HG02970 (cell line): ENCODE results near the gene ZNF716.
"Not testable (repeated sequence)": the region's sequence is repeated elsewhere in the genome, so short reads cannot be mapped to it uniquely, and the experiment has no call there.

ENCODE experiments used
- ATAC-seq: cut with Tn5 transposase; IDR thresholded peaks from one replicate; pipeline ENCODE4 v1.9.1; 2021; ENCODE audit warnings: mild to moderate bottlenecking, moderate library complexity, moderate number of reproducible peaks; ENCODE audit not compliant: unreplicated experiment, low FRiP score

The ZNF716 gene

GRCh38 chr7:57449904-57450303 is at the start of gene ZNF716:
Gene ZNF716, plus strand, starts transcription at chr7:57450177. Its CDS starts 112 bp downstream, at chr7:57450289.
- no peak for ATAC-seq

- ATAC-seq: no peak
Observed at GRCh38 chr7:57400531-57401155, 49.3 kb upstream of the ZNF716 start.

GRCh38 chr7:57403051-57403450 is 46.9 kb upstream of the ZNF716 start:
- not testable (repeated sequence) for ATAC-seq

DNA sequence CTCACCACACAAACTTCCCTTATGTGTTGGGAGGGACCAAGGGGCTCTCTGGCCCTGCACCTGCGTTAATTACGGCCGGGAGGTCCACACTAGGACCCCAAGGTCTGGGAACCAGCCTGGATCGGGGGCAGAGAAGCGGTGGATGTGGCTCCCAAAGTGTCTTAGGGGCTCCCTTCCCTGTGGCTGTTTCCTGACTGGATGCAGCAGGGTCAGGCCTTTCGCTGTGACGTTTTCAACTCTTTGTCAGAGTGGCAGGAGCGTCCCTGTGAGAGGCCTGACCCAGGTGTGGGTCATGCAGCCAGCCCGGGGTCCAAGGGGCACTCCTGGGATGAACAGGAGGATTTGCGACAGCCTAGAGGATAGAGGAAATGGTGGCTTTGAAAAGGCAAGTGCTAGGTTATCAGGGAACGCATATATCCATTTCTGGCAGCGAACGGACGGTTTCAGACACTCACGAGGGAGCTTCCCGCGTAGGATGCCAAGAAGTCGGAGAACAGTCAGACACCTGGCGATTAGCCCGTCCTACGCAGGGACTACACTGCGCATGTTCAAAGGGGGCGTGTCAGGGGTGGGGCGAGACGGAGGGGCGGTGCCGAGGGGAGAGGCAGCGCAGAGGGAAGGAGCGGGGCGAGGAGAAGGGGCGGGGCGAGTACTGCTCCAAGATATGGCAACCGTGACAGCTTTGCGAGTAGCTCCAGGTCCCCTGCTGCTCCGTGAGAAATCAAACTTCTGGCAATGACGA is 46.2 kb upstream of the ZNF716 start:
- no peak for ATAC-seq

DNA sequence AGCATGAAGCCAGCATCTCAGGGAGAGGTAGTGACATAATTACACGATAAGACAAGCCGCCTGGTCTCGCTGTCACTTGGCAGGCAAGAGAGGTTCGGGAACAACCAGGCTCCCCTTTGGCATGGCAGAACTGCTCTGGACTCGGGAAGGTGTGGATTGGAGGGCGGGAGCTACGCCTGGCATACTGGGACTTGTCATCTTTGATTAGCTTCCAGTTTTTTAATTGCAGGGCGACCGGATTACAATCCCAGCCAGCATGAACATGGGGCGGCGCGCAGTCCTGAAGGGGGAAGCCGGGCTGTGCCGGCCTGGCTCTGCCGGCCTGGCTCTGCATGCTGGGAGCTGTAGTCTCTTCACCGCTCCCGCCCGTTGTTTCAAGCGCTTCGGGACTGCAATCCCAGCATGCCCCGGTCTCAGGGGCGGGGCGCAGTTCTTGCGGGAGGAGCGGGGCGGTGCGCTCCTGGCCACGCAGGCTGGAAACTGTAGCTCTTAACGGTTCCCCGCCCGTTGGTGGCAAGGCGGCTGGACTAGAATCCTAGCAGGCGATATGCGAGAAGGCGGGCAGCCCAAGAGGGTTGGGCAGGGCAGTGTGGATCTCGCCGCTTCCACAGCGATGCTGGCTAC is 45.5 kb upstream of the ZNF716 start:
- no peak for ATAC-seq

GRCh38 chr7:57404967-57405421 is 45.0 kb upstream of the ZNF716 start:
- no peak for ATAC-seq

- ATAC-seq: no peak
Observed at GRCh38 chr7:57407125-57407524, 42.9 kb upstream of the ZNF716 start.

DNA sequence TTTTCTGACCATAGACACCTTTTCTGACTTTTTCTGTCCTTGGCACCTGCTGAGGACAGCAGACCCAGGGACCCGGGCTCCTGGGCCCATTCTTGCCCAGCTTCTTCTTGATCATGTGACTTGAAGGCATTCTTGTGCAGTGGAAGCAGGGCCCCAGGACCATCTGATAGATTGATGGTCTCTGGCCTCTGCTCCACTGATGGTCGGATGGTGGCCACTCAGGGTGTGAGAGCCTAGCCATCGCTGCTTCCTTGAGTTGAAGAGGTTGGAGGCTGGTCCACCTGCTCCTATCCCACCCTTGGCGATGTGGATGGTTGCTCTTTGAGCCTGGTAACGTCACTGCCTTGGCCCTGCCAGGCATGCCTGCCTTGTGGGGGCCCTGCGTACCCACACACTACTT is 37.8 kb upstream of the ZNF716 start:
- no peak for ATAC-seq

- no peak for ATAC-seq
Observed at GRCh38 chr7:57412618-57413017, 37.4 kb upstream of the ZNF716 start.

DNA sequence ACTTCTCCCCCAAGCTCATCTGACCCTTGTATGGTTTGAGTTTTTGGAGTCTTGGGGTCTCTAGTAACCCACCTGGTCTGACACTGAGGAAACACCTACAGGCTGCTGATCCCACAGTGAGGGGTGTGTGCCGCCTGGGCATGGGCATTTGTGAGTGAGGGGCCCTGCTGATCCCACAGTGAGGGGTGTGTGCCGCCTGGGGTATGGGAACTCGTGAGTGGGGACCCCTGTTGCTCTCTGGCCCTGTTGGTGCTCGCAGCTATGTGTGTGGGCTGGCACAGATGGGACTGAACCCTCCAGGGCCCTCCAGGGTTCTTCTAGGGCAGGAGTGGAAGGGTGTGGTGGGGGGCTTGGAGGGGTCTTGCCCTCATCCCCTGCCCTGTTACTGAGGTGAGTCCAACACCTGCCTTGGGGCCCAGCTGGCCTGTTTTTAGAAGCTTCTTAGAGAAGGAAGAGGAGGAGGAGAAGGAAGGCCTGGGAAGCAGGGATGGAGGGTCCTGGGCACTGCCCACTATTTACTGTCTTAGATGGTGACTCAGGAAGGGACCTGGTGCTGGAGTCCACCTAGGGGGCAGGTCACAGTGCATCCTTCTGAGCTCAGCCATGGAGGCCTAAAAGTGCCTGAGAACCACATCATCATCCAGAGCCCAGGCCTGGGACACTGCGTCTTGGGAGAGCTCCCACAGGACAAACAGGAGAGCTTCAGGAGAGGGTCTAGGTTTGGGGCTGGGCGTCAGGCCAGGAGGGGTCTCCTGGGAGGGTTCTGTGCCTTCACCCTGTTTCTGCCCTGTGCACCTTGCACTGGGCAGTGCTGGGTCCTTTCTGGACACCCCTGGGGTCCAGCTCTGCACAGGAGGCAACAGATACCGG is 36.2 kb upstream of the ZNF716 start:
- ATAC-seq: no peak

DNA sequence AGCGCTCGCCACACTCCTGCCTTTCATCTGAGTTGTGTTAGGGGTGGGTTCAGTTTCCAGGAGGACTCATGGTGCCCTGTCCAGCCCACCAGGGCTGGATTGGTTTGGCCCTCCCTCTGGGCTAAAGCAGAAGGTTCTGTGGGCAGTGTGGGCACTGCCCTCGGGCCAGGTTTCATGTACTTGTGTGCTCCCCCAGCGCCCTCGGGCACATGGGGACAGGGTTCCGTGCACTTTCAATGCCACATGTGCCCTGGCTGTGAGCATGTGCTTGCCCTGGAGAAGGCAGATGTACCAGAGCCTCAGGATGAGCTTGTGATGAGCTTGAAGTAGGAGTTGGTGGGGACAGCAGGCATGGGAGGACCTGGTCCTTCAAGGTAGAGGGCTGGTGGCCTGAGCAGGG is 35.6 kb upstream of the ZNF716 start:
- ATAC-seq: no peak

GRCh38 chr7:57414852-57415251 is 35.1 kb upstream of the ZNF716 start:
- no peak for ATAC-seq

DNA sequence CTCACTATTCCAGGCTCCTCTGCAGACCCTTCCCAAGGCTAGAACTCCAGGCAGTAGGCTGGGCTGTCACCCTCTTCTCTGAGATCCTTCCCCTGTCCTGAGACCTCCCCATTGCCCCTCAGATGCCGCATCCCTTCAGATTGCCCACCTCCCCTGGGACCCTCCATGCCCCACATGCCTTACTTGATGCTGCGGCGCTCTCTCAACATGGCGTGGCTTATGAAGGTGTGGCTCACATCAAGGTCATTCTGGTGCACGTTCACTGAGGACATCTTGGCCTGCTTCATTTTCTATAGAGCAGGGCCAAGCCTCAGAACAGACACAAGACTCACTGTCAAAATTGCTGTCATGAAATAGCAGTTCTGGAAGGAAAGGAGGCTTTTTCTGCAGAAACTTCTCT is 34.7 kb upstream of the ZNF716 start:
- no peak for ATAC-seq

GRCh38 chr7:57415730-57416129 is 34.2 kb upstream of the ZNF716 start:
- no peak for ATAC-seq

- no peak for ATAC-seq
Observed at GRCh38 chr7:57416601-57417358, 33.2 kb upstream of the ZNF716 start.

DNA sequence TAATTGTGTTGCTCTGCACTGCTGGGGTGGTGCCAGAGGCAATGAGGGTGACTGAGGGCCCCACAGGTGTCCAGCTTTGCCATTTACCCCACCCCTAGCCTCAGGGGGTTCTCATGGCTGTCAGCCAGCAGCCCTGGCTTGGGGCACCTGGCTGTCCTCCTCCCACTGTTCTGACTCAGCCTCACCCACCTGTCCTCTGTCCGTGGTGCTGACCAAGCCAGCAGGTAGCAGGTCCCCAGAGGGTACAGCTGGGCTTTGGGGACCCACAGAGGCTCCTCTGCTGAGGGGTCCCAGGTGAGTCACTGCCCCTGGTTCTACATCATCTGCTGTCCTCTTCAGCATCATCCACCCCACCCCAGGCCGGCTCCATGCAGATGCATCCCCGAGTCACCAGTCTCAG is 32.2 kb upstream of the ZNF716 start:
- ATAC-seq: no peak

DNA sequence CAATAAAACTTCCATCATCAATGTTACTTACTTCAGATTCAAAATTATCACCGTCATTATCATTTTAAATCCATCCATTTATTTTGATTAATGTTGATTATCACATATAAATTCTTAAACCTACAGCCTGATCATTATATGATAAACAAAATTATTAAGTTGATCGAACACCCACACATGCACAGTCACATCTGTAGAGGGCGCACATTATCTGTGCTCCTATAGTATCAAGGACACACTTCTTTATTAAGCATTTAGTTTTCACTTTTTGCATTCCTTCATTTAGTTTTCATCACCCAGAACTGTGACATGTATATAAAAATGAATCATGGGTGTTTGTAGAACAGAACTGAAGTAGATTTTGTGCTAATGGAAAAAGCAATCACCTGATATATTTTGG is 26.2 kb upstream of the ZNF716 start:
- ATAC-seq: no peak

DNA sequence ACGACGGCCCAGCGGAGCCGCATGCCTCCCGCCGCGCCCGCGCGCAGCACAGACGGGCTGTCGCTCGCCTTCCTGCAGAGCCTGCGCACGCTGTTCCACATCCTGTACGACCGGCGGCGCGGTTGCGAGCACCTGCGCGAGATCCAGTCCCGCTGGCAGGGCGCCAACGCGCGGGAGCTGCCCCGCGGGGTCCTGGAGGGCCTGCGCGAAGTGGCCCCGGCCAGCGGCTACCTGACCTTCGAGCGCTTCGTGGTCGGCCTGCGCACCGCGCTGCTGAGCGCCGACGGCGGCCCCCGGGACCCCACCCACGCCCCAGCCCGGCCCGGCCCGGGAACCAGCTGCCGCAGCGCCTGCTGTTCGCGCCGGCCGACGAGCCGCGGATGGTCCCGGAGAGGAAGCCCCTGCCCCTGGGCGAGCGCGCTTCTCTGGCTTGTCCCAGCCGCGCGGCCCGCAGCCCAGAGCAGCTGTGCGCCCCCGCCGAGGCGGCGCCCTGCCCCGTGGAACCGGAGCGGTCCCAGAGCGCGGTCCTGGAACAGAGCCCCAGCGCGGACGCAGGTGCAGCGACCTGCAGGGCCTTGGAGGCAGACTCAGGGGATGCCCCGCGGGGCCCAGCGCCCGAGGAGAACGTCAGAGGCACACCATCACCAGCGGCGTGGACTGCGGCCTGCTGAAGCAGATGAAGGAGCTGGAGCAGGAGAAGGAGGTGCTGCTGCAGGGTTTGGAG is 25.3 kb upstream of the ZNF716 start:
- no peak for ATAC-seq

DNA sequence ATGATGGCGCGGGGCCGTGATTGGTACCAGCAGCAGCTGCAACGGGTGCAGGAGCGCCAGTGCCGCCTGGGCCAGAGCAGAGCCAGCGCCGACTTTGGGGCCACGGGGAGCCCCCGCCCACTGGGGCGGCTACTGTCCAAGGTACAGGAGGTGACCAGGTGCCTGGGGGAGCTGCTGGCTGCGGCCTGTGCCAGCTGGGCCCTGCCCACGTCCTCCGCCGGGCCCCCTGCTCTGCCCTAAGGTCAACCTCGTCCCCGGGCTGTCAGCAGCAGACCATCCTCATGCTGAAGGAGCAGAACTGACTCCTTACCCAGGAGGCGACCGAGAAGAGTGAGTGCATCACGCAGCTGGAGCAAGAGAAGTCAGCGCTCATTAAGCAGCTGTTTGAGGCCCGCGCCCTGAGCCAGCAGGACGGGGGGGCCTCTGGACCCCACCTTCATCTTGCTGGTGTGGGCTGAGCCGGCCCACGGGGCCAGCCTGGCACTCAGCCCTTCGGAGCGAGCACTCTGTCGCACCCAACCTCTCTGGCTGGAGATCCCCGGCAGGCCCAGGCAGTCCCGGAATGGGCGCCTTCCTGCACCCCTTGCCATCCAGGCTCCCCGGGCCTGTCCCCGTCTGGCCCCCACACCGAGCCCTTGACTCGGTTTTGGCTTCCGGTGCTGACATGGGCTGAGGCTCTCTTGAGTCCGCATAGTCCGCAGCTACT is 24.6 kb upstream of the ZNF716 start:
- ATAC-seq: no peak
